Duodenal mucosa (tissue), 2 donors: ENCODE measurements around the gene PRELID2.

Experiments
- H3K27ac ChIP-seq: one replicate; pipeline ENCODE4 v1.7.0; 2013; ENCODE audit warnings: low read depth, low read length
- H3K27me3 ChIP-seq, 2 donors: one replicate each; pipeline ENCODE4 v1.7.0; 2013; ENCODE audit warnings: low read length in 2 of 2, control low read depth in 1 of 2; ENCODE audit not compliant: insufficient read depth in 2 of 2, control insufficient read depth in 1 of 2
- H3K36me3 ChIP-seq, 2 donors: one replicate each; pipeline ENCODE4 v1.7.0; 2013; ENCODE audit warnings: low read length in 2 of 2, control low read depth in 1 of 2; ENCODE audit not compliant: insufficient read depth in 2 of 2, control insufficient read depth in 1 of 2
- H3K4me1 ChIP-seq, 2 donors: one replicate each; pipeline ENCODE4 v1.7.0; 2013; ENCODE audit warnings: low read length in 2 of 2, control low read depth in 1 of 2; ENCODE audit not compliant: insufficient read depth in 2 of 2, control insufficient read depth in 1 of 2
- H3K4me3 ChIP-seq, 2 donors: one replicate each; pipeline ENCODE4 v1.7.0; 2013; ENCODE audit warnings: low read length in 2 of 2, low read depth in 1 of 2
- H3K9ac ChIP-seq, 2 donors: one replicate each; pipeline ENCODE4 v1.7.0; 2013; ENCODE audit warnings: low read length in 2 of 2, low read depth in 1 of 2
- H3K9me3 ChIP-seq, 2 donors: one replicate each; pipeline ENCODE4 v1.7.0; 2013; ENCODE audit warnings: low read length in 2 of 2, control low read depth in 1 of 2; ENCODE audit not compliant: control insufficient read depth in 1 of 2

Gene PRELID2

GRCh38 chr5:145718956-145719355, 116.2 kb downstream of the PRELID2 start:
- Histone ChIP-seq H3K9me3 (no peaks in the 10 kb centered on the region), H3K9ac (no peak overlapping the region), H3K4me3 (no peak overlapping the region), H3K36me3 (no peaks in the 10 kb centered on the region), H3K27me3 (no peaks in the 10 kb centered on the region), H3K4me1 (no peaks in the 10 kb centered on the region), H3K27ac (no peak overlapping the region)

- no peak overlapping the region for H3K9ac ChIP-seq
- H3K27ac ChIP-seq, result no peak overlapping the region
Observed at GRCh38 chr5:145715412-145715811, 119.7 kb downstream of the PRELID2 start.

GRCh38 chr5:145712245-145712644, 122.9 kb downstream of the PRELID2 start:
- Histone ChIP-seq H3K27me3 (no peaks in the 10 kb centered on the region), H3K9ac (no peak overlapping the region), H3K27ac (no peak overlapping the region), H3K4me3 (no peak overlapping the region), H3K36me3 (no peaks in the 10 kb centered on the region), H3K9me3 (no peaks in the 10 kb centered on the region), H3K4me1 (no peaks in the 10 kb centered on the region)

More at GRCh38 chr5:145715412-145715811, 119.7 kb downstream of the PRELID2 start:
- no peaks in the 10 kb centered on the region for H3K9me3 ChIP-seq
- no peak overlapping the region for H3K4me3 ChIP-seq
- H3K27me3 ChIP-seq, result no peaks in the 10 kb centered on the region
- H3K36me3 ChIP-seq, result no peaks in the 10 kb centered on the region
- no peaks in the 10 kb centered on the region for H3K4me1 ChIP-seq

- H3K9me3 ChIP-seq, result no peaks in the 10 kb centered on the region
- H3K9ac ChIP-seq, result no peak overlapping the region
- no peaks in the 10 kb centered on the region for H3K36me3 ChIP-seq
- no peaks in the 10 kb centered on the region for H3K4me1 ChIP-seq
- H3K4me3 ChIP-seq, result no peak overlapping the region
- H3K27ac ChIP-seq, result no peak overlapping the region
- no peaks in the 10 kb centered on the region for H3K27me3 ChIP-seq
Observed at GRCh38 chr5:145711417-145711816, 123.7 kb downstream of the PRELID2 start.
